HG02938 (cell line): Measurements from ENCODE around the gene DYNLT4.
"Not testable (repeated sequence)": the region's sequence is repeated elsewhere in the genome, so short reads cannot be mapped to it uniquely, and the experiment has no call there.

Experiments used
- ATAC-seq: cut with Tn5 transposase; IDR thresholded peaks from one replicate; pipeline ENCODE4 v1.9.1; 2021; ENCODE audit warnings: mild to moderate bottlenecking, moderate library complexity; ENCODE audit not compliant: unreplicated experiment

Gene DYNLT4

DNA sequence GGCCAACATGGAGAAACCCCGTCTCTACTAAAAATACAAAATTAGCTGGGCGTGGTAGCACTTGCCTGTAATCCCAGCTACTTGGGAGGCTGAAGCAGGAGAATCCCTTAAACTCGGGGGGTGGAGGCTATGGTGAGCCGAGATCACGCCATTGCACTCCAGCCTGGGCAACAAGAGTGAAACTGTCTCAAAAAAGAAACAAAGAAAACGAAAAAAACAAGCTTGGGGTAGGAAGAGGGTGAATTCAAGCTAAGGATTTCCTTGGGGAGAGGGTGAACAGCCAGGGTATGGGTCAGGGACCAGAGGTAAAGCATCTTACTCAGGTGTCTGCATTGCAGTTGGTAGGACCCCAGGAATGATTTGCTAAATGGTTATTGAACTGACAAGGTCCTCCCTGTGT, 40.7 kb downstream of the DYNLT4 start:
- not testable (repeated sequence) for ATAC-seq

DNA sequence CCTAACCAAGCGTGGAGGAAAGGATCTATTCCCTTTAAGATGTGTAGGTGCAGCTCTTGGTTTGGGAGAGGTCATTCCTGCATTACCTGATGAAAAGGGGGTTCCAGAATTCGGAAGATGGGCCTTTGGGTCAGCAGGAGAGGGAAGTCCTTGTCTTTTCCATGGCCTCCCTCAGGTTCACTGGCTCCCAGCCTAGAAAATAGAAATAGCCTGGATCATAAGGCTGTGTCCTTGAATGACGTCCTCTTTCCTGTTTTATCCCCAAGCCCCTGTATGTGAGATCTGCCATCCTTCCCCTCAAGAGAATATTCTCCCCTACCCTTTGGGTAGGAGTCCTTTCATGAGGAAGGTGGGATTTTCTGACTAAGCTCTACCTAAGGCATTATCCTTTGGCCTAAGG, 46.3 kb downstream of the DYNLT4 start:
- no peak for ATAC-seq

DNA sequence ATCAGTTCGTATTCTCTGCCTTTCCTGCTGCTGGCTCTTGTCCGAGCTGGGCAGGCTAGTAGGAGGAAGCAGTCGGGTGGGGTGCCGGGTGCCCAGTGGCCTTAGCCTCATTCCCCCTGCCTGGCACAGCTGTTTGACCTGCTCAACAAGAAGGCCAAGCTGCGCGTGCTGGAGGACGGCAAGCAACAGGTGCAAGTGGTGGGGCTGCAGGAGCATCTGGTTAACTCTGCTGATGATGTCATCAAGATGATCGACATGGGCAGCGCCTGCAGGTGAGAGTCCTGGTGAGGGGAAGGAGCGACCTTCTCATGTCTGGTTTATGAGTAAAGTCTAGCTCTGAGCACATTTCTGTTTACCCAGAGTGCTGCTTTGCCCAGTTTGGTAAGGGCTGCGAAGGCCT, 48.1 kb downstream of the DYNLT4 start:
- ATAC-seq: no peak

DNA sequence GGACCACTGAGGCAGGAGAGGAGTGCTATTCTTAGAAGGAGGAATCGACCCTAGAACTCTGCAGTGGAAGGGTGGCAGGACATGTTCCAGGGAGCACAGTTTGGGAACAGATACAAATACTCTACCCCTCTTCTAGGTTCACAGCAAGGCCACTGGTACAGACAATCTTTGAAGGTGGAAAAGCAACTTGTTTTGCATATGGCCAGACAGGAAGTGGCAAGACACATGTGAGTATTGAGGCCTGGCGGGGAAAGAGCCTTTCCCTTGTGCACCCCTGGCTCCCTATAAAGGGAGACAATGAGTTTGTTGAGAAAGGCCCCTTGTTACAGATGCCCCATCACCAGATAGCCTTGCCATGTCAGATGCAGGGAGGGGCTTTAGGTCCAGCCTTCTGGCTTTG, 49.7 kb downstream of the DYNLT4 start:
- no peak for ATAC-seq
